Adrenal gland (tissue), 5 donors: ENCODE results near the gene PDLIM5.

Experiments
- CTCF ChIP-seq, 6 experiments: fragments of 450-650 bp in 4 of 6; fragments of 200-600 bp in 2 of 6; sonication (generic) in 1 of 6; IDR thresholded peaks; 1 replicate in 5 of 6; 2 replicates in 1 of 6; pipeline versions ENCODE4 v1.5.1 to v1.8.0; 2016 to 2021; ENCODE audit warnings: antibody characterized with exemption in 6 of 6, mild to moderate bottlenecking in 2 of 6, moderate library complexity in 1 of 6
- POLR2A ChIP-seq, 2 donors: fragments of 450-650 bp; IDR thresholded peaks; one replicate each; pipeline ENCODE4 v1.6.1; 2017; ENCODE audit warnings: antibody characterized with exemption in 2 of 2, mild to moderate bottlenecking in 2 of 2, moderate library complexity in 1 of 2
- donor health status: DM: no; HTN: no; CAD: no.

- TF ChIP-seq CTCF (IDR thresholded peaks at IDR 0.05) (no peak), POLR2A (IDR thresholded peaks at IDR 0.05) (no peak)
Measured at GRCh38 chr4:94648699-94649098, 197.0 kb downstream of the PDLIM5 start.
